K562 (cell line): ENCODE measurements around the gene FILIP1L. TPM values are rescaled to one million over a fixed set of nuclear protein-coding genes. Genes with fewer than 3 reads are reported as not detected.

Experiments used
- ATAC-seq: fragments of 200-7000 bp; cut with Tn5 transposase; 3 replicates; pipeline ENCODE4 v1.9.1; 2020; ENCODE audit warnings: moderate library complexity
- BruUV-seq: library from RNA; stranded (reverse); fragments of 400-500 nt; replicated peaks from 2 replicates; lab custom pipeline; 2021; lab: Mats Ljungman, UMichigan
- CTCF ChIA-PET: fragments of 300-600 bp; formaldehyde crosslinking; extraction: SDS; loops from one replicate; lab custom pipeline; 2021; ENCODE audit warnings: low intra/inter-chr PET ratio; lab: Yijun Ruan, JAX
- POLR2A ChIA-PET: fragments of 300-600, 350-650 bp; sonication (Branson Sonifier 250); formaldehyde crosslinking; extraction: SDS; loops from one replicate; lab custom pipeline; 2021; ENCODE audit warnings: antibody characterized with exemption, inconsistent platforms; lab: Yijun Ruan, JAX
- DNase-seq, 4 experiments: peaks; one replicate each; pipeline versions ENCODE4 v3.0.0 to v3.0.0-alpha.2; 2011 to 2018; ENCODE audit warnings: low spot score in 3 of 4, mixed read lengths in 3 of 4; ENCODE audit errors: extremely low read depth in 1 of 4
- FAIRE-seq: peaks from 2 replicates; lab custom pipeline; 2011; peaks lifted over from hg19 to GRCh38; lab: Jason Lieb, UNC
- H2AFZ ChIP-seq: 2 replicates; pipeline ENCODE4 v1.6.0; 2011; ENCODE audit warnings: low read depth, low read length, control low read depth, inconsistent platforms
- H3K27ac ChIP-seq: fragments of 200-600 bp; 3 replicates; pipeline ENCODE4 v1.8.0; 2011; ENCODE audit warnings: low read depth, mild to moderate bottlenecking, control low read depth, inconsistent platforms, low read length, moderate library complexity, mixed read lengths; ENCODE audit errors: extremely low read depth
- H3K27me3 ChIP-seq, 2 experiments: fragments of 300-600 bp in 1 of 2; 2 replicates in 1 of 2; 3 replicates in 1 of 2; pipeline versions ENCODE4 v1.6.0 to v1.8.0; 2011; ENCODE audit warnings: inconsistent platforms in 2 of 2, low read length in 2 of 2, mild to moderate bottlenecking in 1 of 2, mixed read lengths in 1 of 2, moderate library complexity in 1 of 2; ENCODE audit not compliant: control insufficient read depth in 2 of 2, insufficient read depth in 2 of 2
- H3K36me3 ChIP-seq: fragments of 300-600 bp; 3 replicates; pipeline ENCODE4 v1.8.0; 2011; ENCODE audit warnings: mild to moderate bottlenecking, low read length, inconsistent platforms; ENCODE audit not compliant: control insufficient read depth, insufficient read depth
- H3K4me1 ChIP-seq, 2 experiments: fragments of 200-600 bp in 1 of 2; replicated peaks in 1 of 2; 2 replicates in 1 of 2; 3 replicates in 1 of 2; pipeline versions ENCODE4 v1.5.1 to v1.8.0; 2011; ENCODE audit warnings: inconsistent platforms in 2 of 2, low read length in 2 of 2, mild to moderate bottlenecking in 1 of 2, mixed read lengths in 1 of 2, moderate library complexity in 1 of 2; ENCODE audit not compliant: control insufficient read depth in 2 of 2, insufficient read depth in 2 of 2
- H3K4me2 ChIP-seq: 2 replicates; pipeline ENCODE4 v1.6.1; 2011; ENCODE audit warnings: low read length, control low read depth, inconsistent platforms, mixed read lengths; ENCODE audit not compliant: insufficient read depth
- H3K4me3 ChIP-seq: fragments of 200-600 bp; sonication (generic), shearing (Covaris generic); 2 replicates; pipeline ENCODE4 v1.5.1; 2016; ENCODE audit warnings: control low read depth, inconsistent platforms
- H3K79me2 ChIP-seq: fragments of 200-600 bp; 3 replicates; pipeline ENCODE4 v1.8.0; 2011; ENCODE audit warnings: low read length, inconsistent platforms; ENCODE audit not compliant: control insufficient read depth, insufficient read depth
- H3K9ac ChIP-seq, 2 experiments: 2 replicates each; pipeline versions ENCODE4 v1.6.0 to v1.6.1; 2011; ENCODE audit warnings: low read depth in 2 of 2, low read length in 2 of 2, control low read depth in 1 of 2, inconsistent platforms in 1 of 2, mild to moderate bottlenecking in 1 of 2, mixed read lengths in 1 of 2; ENCODE audit not compliant: insufficient read depth in 1 of 2
- H3K9me1 ChIP-seq: one replicate; pipeline ENCODE4 v1.6.0; 2011; ENCODE audit warnings: inconsistent platforms, mild to moderate bottlenecking, low read length, moderate library complexity; ENCODE audit not compliant: control insufficient read depth, insufficient read depth
- H3K9me3 ChIP-seq: replicated peaks from 2 replicates; pipeline ENCODE4 v1.5.1; 2011; ENCODE audit warnings: low read depth, low read length, inconsistent platforms; ENCODE audit not compliant: control insufficient read depth, insufficient read depth
- H4K20me1 ChIP-seq: replicated peaks from 2 replicates; pipeline ENCODE4 v1.6.1; 2011; ENCODE audit warnings: low read length, inconsistent platforms, mixed read lengths; ENCODE audit not compliant: control insufficient read depth, insufficient read depth
- ARID2 ChIP-seq: fragments of 450-650 bp; IDR thresholded peaks from 2 replicates; pipeline ENCODE4 v1.6.1; 2017; ENCODE audit warnings: antibody characterized with exemption, mild to moderate bottlenecking
- FOXP1 ChIP-seq: sonication (generic); formaldehyde crosslinking; IDR thresholded peaks from 2 replicates; pipeline ENCODE4 v1.8.0; 2022; ENCODE audit warnings: mild to moderate bottlenecking, missing genetic modification reagents
- JUND ChIP-seq, 2 experiments: IDR thresholded peaks; 2 replicates in 1 of 2; 3 replicates in 1 of 2; pipeline ENCODE4 v1.6.1; 2011; ENCODE audit warnings: borderline replicate concordance in 2 of 2, low read depth in 2 of 2, low read length in 2 of 2, improper control_type of control experiment in 1 of 2, missing biosample characterization in 1 of 2, missing genetic modification characterization in 1 of 2, missing genetic modification reagents in 1 of 2
- NFIC ChIP-seq: fragments of 450-650 bp; IDR thresholded peaks from 2 replicates; pipeline ENCODE4 v1.6.1; 2017; ENCODE audit warnings: mild to moderate bottlenecking, inconsistent platforms
- ZNF41 ChIP-seq: fragments of 250-450 bp; sonication (Bioruptor Pico); conservative IDR thresholded peaks from 2 replicates; pipeline ENCODE4 v1.4.0; 2020; ENCODE audit warnings: mild to moderate bottlenecking
- WGBS: fragments of 100-300 bp; shearing (Covaris generic); methylation state at CpG from one replicate; pipeline ENCODE4 v1.1.6; 2016; ENCODE audit warnings: low coverage, mixed read lengths; ENCODE audit not compliant: insufficient coverage; ENCODE audit errors: missing lambda C conversion rate; 5-methylcytosine and 5-hydroxymethylcytosine counted together
- in situ Hi-C: fragments of 300-500 bp; cut with MboI; formaldehyde crosslinking; loops from 4 replicates; pipeline ENCODE4 v1.15.0; 2018; ENCODE audit warnings: inconsistent platforms, mixed read lengths
- intact Hi-C: fragments of 100-400 bp; cut with micrococcal nuclease; formaldehyde crosslinking; loops from 2 replicates; pipeline ENCODE4 v1.14.2; 2022
- polyA plus RNA-seq, 8 experiments: library from polyadenylated mRNA; depleted of rRNA in 4 of 8; stranded (reverse) in 5 of 8; unstranded in 3 of 8; fragments of >200 nt; fragmentation: Nextera tagmentation in 2 of 8; fragmentation: Illumina TruSeq in 1 of 8; extraction: Ambion mirVana in 2 of 8; extraction: Trizol in 1 of 8; gene quantifications; 2 replicates each; pipeline versions ENCODE4 v1.2.1 to v1.2.3, GENCODE V29; 2011 to 2014; ENCODE audit warnings: inconsistent platforms in 1 of 8, missing spikeins in 1 of 8
- total RNA-seq, 7 experiments: library from RNA; depleted of rRNA in 6 of 7; stranded (reverse); fragments of >200 nt in 6 of 7; fragmentation: Illumina TruSeq in 2 of 7; extraction: Trizol in 2 of 7; gene quantifications; 2 replicates each; pipeline versions ENCODE4 v1.2.1 to v1.2.3, GENCODE V29; 2011 to 2021; ENCODE audit warnings: low replicate concordance in 1 of 7
- TF ChIP-seq, protein P1 (sequence below): fragments of 450-650 bp; IDR thresholded peaks from 2 replicates; pipeline ENCODE4 v1.7.1; 2018; ENCODE audit warnings: mild to moderate bottlenecking, low read depth; ENCODE audit not compliant: partially characterized antibody

The FILIP1L gene
- total and polyA plus RNA-seq, 9 of the 15 experiments (the other 6 are each of a cell fraction or from before 2014, with no cell fraction given): 0.50 to 2.1 (median 1.1) TPM

DNA sequence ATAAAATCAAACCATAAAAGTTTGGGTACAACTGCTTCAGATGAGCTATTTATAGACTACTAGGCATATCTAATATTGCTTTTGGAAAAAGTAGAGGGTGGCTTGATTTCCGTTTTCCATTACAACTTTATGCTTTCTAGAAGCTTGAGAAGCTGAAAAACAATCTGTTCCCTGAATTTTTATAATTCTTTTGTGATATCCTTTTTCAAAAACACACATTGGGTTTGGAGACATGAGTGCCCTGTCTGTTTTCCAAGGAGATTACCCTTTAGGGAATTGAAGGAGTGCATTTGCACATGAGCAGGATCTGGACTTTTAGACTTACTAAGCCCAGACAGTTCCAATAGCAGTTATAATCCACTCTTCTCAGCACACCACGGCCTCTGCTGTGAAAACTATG is 49.5 kb upstream of the FILIP1L start (continued):
- TF ChIP-seq, protein P1, sequence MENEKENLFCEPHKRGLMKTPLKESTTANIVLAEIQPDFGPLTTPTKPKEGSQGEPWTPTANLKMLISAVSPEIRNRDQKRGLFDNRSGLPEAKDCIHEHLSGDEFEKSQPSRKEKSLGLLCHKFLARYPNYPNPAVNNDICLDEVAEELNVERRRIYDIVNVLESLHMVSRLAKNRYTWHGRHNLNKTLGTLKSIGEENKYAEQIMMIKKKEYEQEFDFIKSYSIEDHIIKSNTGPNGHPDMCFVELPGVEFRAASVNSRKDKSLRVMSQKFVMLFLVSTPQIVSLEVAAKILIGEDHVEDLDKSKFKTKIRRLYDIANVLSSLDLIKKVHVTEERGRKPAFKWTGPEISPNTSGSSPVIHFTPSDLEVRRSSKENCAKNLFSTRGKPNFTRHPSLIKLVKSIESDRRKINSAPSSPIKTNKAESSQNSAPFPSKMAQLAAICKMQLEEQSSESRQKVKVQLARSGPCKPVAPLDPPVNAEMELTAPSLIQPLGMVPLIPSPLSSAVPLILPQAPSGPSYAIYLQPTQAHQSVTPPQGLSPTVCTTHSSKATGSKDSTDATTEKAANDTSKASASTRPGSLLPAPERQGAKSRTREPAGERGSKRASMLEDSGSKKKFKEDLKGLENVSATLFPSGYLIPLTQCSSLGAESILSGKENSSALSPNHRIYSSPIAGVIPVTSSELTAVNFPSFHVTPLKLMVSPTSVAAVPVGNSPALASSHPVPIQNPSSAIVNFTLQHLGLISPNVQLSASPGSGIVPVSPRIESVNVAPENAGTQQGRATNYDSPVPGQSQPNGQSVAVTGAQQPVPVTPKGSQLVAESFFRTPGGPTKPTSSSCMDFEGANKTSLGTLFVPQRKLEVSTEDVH: no peak
- TF ChIP-seq FOXP1 (CRISPR knock-in tag): no peak

DNA sequence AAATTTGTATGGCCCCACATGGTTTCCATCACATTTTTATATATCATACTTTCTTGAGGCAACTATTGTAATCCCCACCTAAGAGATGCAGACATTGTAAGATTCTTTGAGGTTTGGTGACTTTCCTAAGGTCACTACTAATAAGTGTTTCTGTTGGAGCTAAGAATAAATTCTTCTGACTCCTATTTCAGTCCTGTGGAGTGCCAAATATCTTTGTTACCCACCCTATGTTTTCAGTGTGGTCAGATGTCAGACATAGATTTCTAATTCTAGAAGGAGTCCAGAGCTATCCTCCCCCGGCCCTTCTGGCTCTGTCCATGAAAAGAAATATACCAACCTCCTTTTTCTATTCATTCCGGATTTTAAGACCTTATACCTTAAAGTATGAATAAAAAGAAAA is 46.2 kb upstream of the FILIP1L start:
- FAIRE-seq (no peak), DNase-seq (no peak), ATAC-seq (no peak)
- Histone ChIP-seq H2AFZ (no peak overlapping the region), H3K27ac (no peak overlapping the region), H3K36me3 (peaks cover 9% of the 10 kb centered on the region; the same call in 1 of the 3 replicates), H3K9me3 (no peaks in the 10 kb centered on the region; the same call in 1 of the 2 replicates), H3K9me1 (no peaks in the 10 kb centered on the region), H3K27me3 (no peaks in the 10 kb centered on the region), H3K9ac (no peak overlapping the region), H3K79me2 (no peaks in the 10 kb centered on the region), H3K4me1 (no peaks in the 10 kb centered on the region), H3K4me3 (no peak overlapping the region), H3K4me2 (no peak overlapping the region), H4K20me1 (no peaks in the 10 kb centered on the region)
- ChIA-PET CTCF (no interaction called here), POLR2A (no interaction called here)
- intact Hi-C loops (no loop called here), in situ Hi-C loops (no loop called here)
- BruUV-seq: no TSS peak
- 53% methylated on average over 2 of the region's 2 CpGs for WGBS
- TF ChIP-seq ZNF41 (CRISPR knock-in tag) (no peak), JUND (IDR thresholded peaks at IDR 0.05; ENCODE audit: borderline replicate concordance, low read depth, low read length) (no peak), JUND (tag; IDR thresholded peaks at IDR 0.05; ENCODE audit: borderline replicate concordance, low read depth, low read length) (no peak), NFIC (no peak), ARID2 (no peak)
